NCI-H187 (cell line): ENCODE data around the gene CCDC158.
"Not testable (repeated sequence)": the region's sequence is repeated elsewhere in the genome, so short reads cannot be mapped to it uniquely, and the experiment has no call there.

Source experiments
- DNase-seq, 2 experiments: peaks; one replicate each; lab custom pipeline; 2025; lab: John Stamatoyannopoulos, UW

The CCDC158 gene

DNA sequence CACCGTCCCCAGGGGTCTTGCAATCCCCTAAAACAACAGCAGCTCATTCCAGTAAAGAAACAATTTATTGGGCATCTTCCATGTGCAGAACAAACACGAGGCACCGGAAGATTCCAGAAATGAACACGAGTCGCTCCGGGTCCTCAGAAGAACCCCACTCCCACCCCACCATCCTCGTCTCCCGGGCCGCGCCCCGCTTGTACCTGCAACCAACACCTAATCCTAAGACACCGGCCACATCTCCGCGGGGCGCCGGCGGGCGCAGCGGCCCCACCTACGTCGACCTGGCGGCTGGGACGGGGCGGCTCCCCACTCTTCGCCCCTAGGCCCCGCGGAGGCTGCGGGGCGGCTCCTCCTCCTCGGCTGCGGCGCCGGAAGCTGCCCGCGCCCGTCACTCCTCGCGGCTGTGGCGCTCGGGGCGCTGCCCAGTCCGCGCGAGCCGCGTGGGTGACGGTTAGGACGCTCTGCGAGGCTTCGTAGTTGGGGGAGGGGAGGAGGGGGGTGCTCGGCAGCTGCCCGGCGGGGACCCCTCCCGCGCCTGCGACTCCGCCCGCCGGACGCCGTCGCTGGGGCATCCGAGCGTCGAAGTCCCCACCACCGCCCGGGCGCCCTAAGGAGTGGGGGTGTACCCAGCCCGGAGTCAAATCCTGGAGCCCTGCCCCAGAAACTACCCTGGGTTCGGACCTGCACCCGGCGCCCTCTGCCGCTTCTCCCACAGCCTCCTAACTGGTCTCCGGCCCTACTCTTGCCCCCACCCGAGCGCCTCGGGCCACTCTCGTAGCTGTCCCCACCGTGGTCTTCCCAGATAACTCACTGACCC lies at the start of gene CCDC158:
TSS of gene CCDC158 (minus strand) at position 380 of the 820 bp plus-strand sequence. CDS start 17,934 bp downstream, outside the sequence.
- no peak for DNase-seq

DNA sequence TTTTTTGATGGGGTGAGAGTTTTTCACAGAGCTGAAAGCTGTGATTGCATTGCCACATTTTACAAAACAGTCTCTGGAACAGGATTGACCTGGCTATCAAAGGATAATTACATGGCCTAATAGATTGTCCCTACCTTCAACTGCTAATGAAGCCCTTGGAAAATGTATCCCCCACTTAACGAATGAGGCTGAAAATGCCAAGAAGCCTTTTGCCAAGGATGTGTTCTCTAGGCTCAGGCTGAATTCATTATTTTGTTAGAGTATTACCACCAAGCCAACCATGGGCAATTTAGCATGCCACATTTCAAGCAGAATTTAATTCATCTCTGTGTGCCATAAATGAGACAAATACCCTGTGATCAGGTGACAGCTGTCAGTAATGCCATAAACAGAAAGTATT lies 49.6 kb upstream of the CCDC158 start:
- no peak for DNase-seq

DNA sequence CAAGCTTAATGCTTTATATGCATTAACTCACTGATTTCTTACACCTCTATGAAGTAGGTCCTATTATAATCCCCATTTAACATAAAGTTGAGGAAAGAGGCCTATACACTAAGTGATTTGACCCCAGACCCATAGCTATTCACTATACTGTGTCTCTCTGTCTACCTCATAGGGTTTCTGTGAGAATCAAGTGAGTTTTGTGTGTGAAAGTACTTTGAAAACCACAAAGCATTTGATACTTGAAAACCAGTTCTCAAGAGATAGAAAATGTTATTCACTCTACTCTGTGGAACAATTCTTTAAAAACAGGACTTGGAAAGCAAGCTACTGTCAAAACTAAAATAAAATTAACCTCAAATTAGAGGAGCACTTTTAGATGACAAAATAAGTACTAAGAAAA lies 49.1 kb upstream of the CCDC158 start:
- no peak for DNase-seq

DNA sequence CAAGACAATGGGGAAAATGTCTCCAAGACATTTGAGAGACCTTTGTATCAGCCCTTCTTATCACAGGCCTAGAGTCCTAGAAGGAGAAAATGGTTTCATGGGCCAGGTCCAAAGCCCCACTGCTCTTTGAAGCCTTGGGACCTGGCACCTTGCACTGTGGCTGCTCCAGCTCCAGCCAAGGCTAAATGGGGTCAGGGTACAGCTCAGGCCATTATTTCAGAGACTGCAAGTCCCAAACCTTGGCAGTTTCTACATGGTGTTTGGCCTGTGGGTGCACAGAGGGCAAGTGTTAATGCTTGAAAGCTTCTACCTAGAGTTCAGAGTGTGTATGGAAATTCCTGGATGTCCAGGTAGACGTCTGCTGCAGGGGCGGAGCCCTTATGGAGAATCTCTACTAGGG lies 42.6 kb upstream of the CCDC158 start:
- DNase-seq: no peak

DNA sequence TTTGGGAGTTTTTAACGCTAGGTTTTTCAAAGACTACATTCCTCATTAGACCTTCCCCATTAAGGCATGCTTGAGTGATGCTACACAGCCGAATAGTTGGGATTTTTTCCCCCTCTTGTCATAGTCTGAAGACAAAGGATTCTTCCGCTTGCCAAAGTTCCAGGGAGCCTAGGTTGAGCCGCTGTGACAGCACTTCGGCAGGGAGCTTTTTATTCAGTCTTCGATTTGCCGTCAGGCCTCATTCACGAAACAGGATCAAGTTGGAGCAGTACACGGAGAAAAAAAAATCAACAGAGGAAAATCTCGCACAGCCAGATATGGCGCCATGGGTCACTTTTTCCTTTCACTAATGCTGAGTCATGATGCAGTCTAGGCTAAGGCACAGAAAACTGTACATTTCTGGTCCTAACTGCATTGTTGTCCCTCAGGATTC lies 38.4 kb upstream of the CCDC158 start:
- no peak for DNase-seq

DNA sequence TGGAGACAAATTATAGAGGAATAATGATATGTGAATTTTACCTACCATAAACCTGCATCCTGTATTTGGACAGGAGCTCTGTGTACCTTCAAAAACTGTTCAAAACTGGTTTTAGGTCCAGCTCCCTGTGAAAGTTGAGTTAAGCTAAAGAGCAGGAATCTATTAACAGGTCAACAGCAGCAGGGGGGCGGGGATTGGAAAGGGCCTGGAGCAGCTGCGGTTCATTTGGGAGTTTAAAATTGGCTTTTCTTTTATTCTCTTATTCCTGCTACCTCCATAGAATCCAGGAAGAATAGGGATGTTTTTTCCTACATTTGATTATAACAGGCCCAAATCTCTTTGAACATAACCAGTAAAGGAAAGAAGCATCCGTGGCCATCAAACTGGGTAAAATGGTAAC lies 37.9 kb upstream of the CCDC158 start:
- DNase-seq: no peak

DNA sequence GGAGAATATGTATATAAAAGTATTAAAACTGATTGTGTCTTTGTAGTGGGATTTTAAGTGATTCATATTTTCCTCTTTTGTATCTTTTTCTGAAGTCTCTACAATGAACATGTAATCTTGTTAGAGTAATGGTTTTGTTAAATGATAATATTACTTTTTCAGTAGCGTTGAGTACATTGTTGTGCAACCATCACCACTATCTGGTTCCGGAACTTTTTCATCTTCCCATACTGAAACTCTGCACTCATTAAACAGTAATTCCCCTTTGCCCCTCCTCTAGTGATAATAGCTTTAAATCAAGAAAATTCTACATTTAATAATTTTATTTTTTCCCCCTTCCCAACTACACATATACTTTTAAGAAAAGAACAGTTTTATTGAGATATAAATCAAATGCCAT lies 37.4 kb upstream of the CCDC158 start:
- no peak for DNase-seq

DNA sequence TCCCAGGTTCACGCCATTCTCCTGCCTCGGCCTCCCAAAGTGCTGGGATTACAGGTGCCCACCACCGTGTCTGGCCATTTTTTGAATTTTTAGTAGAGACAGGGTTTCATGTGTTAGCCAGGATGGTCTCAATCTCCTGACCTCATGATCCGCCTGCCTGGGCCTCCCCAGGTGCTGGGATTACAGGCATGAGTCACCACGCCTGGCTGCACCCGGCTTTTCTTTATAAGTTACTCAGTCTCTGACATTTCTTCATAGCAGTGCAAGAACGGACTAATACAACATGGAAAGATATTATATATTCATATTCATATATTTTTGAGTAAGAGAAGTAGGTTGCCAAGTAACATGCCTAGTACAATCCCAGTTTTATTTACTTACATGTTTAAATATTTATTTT lies 36.9 kb upstream of the CCDC158 start:
- no peak for DNase-seq

DNA sequence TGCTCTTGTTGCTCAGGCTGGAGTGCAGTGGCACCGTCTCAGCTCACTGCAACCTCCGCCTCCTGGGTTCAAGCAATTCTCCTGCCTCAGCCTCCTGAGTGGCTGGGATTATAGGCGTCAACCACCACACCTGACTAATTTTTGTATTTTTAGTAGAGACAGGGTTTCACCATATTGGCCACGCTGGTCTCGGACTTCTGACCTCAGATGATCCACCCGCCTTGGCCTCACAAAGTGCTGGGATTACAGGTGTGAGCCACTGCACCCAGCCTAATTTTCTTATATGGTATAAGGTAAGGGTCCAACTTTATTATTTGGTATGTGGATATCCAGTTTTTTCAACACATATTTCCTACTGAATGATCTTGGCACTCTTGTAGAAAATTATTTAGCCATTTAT lies 33.1 kb upstream of the CCDC158 start:
- not testable (repeated sequence) for DNase-seq

DNA sequence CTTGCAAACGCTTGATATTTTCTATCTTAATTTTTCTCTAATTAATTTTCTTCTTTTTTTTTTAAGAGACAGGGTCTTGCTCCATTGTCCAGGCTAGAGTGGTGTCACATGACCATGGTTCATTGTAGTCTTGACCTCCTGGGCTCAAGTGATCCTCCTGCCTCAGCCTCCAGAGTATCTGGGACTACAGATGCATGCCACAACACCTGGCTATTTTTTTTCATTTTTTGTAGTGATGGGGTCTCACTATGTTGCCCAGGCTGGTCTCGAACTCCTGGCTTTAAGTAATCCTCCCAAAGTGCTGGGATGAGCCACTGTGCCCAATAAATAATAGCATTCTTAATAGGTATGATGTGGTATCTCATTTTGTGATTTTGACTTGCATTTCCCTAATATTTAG lies 32.3 kb upstream of the CCDC158 start:
- no peak for DNase-seq

DNA sequence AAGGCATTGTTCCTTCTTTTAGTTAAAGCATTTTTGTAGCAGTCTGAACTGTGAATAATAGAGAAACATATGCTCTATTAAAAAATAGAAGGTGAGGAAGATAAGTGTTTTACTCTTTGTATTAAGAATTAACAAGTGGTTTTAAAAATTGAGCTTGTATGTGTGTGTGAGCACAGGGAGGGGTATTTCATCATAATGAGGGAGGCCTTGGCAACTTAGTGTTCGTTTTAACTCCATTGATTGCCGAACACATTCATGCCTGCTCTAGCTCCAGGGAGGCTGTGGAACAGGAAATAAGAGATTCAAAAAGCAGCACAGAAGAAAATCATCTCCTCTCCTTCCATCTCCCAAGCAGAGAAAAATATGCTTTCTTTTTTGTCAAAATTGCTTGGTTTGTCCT lies 28.9 kb upstream of the CCDC158 start:
- DNase-seq: no peak

DNA sequence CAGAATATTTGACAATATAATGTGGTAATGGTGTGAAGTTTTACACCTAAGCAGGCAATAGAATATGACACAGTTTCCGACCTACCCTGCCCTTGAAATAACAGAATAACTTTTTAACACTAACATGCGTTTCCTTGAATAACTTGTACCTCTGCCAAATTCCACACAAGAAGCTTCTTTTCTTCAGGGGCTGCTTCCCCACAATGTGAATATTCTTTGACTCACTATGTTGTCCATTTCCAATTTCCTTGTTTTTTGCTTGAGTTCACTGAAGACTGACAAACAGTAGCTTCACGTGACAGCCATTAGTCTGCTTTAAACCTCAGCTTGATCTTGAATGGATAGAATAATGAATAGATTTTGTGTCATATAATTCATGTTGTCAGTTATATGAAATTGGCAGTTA lies 28.4 kb upstream of the CCDC158 start:
- no peak for DNase-seq

DNA sequence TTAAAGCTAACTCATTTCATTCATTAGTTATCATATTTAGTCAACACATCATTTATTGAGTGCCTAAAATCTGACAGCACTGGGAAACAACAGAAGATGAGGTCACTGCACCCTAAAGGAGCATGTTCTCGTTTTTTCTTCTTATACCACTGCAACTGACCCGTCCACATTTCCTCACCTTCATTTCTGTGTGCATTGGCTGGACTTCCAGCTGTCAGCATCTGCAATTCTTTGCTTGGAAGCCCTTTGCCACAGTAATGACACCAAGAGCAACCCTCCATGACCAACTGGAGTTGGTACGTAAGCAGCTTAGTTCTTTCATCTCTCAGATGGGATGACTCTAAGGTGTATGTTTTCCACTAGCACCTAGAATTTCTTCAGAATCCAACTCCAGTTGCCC lies 27.3 kb upstream of the CCDC158 start:
- DNase-seq: no peak

DNA sequence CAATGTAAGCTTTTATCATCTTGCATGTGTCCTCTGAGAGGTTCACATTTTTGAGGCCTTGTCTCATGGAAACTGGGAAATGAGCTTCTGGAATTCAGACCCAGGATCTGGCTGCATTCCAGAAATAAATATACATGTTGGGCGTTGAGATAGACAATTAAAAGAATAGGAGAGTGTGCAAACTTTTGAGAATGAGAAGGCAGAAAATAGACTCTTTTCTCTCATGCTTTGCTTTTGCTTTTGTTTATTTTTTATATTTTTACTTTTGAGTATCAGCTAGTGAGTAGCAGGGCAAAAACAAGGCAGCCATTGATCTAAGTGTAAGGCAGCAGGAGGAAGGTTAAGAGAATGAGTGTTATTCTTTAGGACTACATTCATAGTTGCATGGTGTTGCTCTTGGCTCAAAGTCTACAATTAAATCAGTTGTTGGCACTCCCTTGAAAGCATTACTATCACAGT lies 26.5 kb upstream of the CCDC158 start:
- DNase-seq: no peak

DNA sequence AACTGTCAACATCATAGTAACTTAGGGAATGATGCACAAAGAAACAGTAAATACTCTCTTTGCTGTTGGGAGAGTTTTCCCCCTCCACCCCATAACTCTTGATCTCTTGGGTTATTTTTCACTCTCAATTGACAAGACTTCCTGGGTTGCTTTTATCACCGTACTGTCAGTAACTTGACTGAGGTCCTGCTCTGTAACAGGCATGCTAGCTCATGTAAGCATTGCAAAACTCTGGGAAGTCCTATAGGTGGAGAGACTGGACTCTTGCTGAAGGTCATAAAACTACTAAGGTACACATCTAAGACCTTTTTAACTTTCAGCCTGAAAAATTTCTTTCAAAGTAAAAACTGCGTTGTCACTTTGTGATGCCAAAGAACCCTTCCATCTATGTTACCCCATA lies 25.0 kb upstream of the CCDC158 start:
- no peak for DNase-seq

DNA sequence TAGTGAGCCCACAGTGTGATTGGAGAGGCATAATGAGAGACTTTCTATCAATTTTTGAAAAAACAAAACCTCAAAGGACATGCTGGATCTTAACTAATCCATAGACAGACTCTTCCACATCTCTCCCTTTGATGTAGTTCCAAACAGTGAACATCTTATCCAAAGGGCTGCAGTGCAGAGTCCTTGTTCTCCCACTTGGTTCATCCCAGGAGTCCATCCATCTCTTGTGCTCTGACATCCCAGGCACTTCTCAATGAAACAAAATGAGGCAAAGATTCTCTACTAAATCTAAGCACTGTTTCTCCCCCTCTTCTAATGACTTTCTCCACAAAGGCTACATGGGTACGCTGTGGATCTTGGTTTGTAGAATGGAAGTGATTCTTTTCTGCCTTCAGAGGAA lies 22.4 kb upstream of the CCDC158 start:
- no peak for DNase-seq

DNA sequence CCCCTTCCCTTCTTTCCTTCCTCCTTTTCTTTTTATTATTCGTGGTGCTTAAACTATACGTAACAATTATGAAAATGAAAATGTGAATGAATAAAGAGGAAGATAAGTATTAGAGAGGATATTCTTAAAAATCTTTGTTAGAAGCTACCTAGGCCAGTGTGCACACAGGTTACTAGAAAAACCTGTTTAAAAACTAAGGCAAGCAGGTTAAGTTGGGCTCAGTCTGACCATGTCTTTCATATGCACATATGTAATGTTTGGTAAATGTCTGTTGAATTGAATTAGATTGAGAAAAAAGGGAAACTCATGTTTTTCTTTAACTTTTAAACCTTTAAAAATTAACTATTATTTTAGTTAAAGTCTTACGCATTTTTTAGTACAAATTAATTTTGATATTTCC lies 21.9 kb upstream of the CCDC158 start:
- DNase-seq: no peak

DNA sequence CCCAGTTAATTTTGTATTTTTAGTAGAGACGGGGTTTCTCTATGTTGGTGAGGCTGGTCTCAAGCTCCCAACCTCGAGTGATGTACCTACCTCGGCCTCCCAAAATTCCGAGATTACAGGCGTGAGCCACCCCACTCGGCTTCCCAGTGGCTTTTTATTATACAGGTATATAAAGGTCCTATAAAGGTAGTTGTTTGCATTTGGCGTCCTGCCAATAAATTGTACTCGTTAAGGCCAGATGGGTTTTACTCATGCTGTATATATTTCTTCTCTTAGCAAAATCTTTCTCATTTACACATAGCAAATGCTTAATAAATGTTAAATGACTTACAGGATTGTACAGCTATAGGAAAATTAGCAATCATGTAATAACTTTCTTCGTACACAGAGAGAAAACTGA lies 20.9 kb upstream of the CCDC158 start:
- no peak for DNase-seq

DNA sequence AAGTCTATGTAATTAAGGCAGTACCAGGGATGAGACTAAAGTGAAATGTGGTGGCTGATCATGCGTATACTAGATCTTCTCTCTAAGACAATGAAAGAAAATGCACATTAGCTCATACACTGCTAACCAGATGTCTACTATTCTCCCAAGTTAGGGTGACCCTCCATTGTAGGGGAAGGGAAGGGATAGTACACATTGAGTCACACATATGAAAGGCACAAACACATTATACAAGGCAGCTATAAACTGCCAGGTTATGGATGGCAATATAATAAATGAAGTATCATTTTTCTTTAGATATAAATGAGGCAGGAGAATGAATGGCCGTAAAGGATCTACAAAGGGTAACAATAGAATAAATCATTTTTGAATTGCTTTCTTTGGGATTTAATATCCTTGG lies 18.6 kb upstream of the CCDC158 start:
- DNase-seq: no peak

DNA sequence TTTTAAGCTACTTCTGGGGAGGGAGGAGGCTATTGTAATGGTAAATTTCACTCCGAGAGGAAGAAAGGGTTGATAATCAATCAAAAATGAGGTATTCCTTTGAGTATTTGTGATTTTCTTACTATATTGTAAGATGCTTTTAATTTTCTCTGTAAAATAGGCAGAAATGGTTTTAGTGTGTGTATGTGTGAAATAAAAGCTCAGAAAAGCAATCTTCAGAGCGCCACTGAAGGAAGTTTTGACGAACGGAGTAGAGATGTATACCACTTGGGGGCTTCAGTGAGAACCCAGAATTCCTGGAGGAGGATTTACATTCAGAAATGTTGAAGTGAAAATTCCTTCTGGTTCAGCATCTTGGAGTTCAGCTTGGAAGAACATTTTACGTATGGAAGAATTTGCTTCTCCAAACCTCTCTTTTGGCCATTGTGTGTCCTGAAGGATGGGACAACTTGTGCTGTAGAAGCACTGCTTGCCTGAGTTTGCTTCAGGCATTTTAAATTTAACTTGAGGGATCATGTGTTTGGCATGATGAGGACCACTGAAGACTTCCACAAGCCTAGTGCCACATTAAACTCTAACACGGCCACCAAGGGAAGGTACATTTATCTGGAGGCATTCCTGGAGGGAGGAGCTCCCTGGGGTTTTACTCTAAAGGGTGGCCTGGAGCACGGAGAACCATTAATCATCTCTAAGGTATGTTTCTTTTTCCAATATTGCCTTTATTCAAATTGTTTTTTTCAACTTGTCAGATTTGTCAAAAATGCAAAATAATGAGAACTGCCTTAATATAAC lies 14.8 kb upstream of the CCDC158 start:
- no peak for DNase-seq

DNA sequence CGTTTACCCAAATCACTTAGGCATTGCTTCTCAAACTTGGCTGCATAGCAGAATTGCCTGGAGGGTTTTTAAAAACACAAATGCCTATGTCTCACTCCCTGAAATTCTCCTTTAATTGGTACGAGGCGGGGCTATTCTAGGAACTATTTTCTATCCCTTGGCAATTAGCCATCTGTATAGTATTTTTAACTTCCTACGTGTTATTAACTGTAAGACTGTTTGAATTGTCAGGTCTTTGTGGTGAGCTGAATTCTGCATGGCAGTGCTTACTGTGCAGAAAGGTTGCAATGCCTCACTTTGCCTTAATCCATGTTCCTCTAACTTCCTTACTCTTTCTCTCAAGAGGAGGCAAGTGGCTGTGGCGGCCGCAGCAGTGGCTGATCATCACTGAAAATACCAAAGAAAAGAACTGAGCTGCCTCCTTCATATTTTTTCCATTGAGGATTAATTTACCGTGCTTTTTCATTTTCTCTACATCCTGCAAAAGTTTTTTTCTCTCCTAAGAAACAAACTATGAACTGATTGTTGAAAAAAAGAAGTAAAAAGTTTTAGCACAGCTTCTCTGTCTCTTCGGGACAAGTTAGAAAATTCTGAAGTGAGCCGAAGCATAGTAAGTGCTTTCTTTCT lies 14.1 kb upstream of the CCDC158 start, which contains the start of gene SHROOM3:
TSS of gene SHROOM3 (plus strand) at position 329 of the 627 bp plus-strand sequence. CDS start 824 bp downstream, outside the sequence.
- DNase-seq: no peak

DNA sequence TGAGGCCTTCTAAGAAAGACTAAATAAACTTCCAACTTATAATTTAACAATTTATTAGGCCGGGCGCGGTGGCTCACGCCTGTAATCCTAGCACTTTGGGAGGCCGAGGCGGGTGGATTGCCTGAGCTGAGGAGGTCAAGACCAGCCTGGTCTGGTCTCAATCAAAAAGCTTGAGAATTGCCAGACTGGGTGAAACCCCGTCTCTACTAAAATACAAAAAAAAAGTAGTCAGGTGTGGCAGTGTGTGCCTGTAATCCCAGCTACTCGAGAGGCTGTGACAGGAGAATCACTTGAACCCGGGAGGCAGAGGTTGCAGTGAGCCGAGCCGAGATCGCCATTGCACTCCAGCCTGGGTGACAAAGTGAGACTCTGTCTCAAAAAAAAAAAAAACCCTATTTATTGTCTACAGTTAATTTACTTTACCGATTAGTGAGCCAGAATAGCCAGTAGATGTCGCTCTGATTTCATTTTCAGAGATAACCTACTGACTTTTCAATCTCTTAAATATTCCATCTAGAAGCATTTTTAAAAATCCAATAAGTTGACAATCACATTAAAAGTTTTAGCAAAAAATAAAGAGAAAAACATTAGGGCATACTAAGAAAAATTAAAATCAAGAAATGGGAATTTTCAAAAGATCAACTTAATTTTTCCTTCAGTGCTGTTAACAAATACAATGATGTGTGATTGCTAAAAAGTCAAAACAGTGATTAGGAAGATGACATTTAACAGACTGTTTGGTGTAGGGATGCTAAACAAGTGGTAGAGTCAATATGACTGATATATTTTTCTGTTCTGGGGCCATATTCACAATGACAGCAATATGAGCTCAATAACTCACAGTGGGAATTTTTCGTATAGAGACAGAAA lies 9.8 kb upstream of the CCDC158 start:
- peak; percentile 13 to 15 for DNase-seq
